ENCODE measurements around the gene FICD. TPM values are rescaled to one million over a fixed set of nuclear protein-coding genes. Genes with fewer than 3 reads are reported as not detected.
A peak's percentile ranks its signal among the peaks of the same experiment; 100 is the strongest.

FICD gene
- total and polyA plus RNA-seq, 9 of the 15 experiments (the other 6 are each of a cell fraction or from before 2014, with no cell fraction given): 0.88 to 4.5 (median 1.9) TPM

- no peak for TF ChIP-seq TOE1 (IDR thresholded peaks at IDR 0.05; ENCODE audit: borderline replicate concordance)
- 0 out of 2 replicates have a peak, but pooled peaks have one; percentile 56 for TF ChIP-seq TOE1 (CRISPR knock-in tag; IDR thresholded peaks at IDR 0.05; ENCODE audit: borderline replicate concordance, low read depth)
- TF ChIP-seq FOXA3 (CRISPR knock-in tag; conservative IDR thresholded peaks at IDR 0.05 in 1 of 2, IDR thresholded peaks at IDR 0.05 in 1 of 2): 0 out of 4 replicates have a peak, but pooled peaks of 1 of the 2 experiments have one; percentile 15
- TF ChIP-seq RBBP5 (IDR thresholded peaks at IDR 0.05; ENCODE audit: borderline replicate concordance, insufficient read depth, low read length, poor library complexity, severe bottlenecking): peak; percentile 24
- TF ChIP-seq PKNOX1 (IDR thresholded peaks at IDR 0.05): peak; percentile 99
- peak; percentile 56; the same call in 1 of the 2 replicates for TF ChIP-seq MYC (IDR thresholded peaks at IDR 0.05; ENCODE audit: low read depth, low read length)
- TF ChIP-seq MYC (CRISPR knock-in tag; IDR thresholded peaks at IDR 0.05; ENCODE audit: borderline replicate concordance, low read depth): no peak; the same call in 1 of the 2 replicates
- peak; percentile 94 for TF ChIP-seq CREM (IDR thresholded peaks at IDR 0.05; ENCODE audit: low read depth)
- no peak for TF ChIP-seq ZNF717 (CRISPR knock-in tag; IDR thresholded peaks at IDR 0.05)
- peak; percentile 41; the same call in 1 of the 2 replicates for TF ChIP-seq HCFC1 (IDR thresholded peaks at IDR 0.05; ENCODE audit: low read depth, low read length)
- peak; percentile 42; the same call in 1 of the 2 replicates for TF ChIP-seq FOXK1 (CRISPR knock-in tag; IDR thresholded peaks at IDR 0.05; ENCODE audit: borderline replicate concordance)
- TF ChIP-seq PHF8 (IDR thresholded peaks at IDR 0.05; ENCODE audit: borderline replicate concordance, low read length): peak; percentile 91; the same call in 1 of the 2 replicates
- peak; percentile 92 for TF ChIP-seq E2F1 (CRISPR knock-in tag; IDR thresholded peaks at IDR 0.05)
- peak; percentile 1 for TF ChIP-seq CCNT2 (IDR thresholded peaks at IDR 0.05; ENCODE audit: borderline replicate concordance, extremely low read depth, insufficient read length, low read depth, low read length)
- TF ChIP-seq MXD1 (CRISPR knock-in tag; IDR thresholded peaks at IDR 0.05; ENCODE audit: borderline replicate concordance, poor library complexity, severe bottlenecking): no peak
- TF ChIP-seq PHF20 (IDR thresholded peaks at IDR 0.05; ENCODE audit: partially characterized antibody): peak; percentile 71
- peak; percentile 95 for TF ChIP-seq ELF2 (CRISPR knock-in tag; IDR thresholded peaks at IDR 0.05)
- TF ChIP-seq ZNF324 (CRISPR knock-in tag; IDR thresholded peaks at IDR 0.05): no peak
- 0 out of 2 replicates have a peak, but pooled peaks have one; percentile 28 for TF ChIP-seq PHB (CRISPR knock-in tag; IDR thresholded peaks at IDR 0.05)
- TF ChIP-seq MTA3 (IDR thresholded peaks at IDR 0.05; ENCODE audit: borderline replicate concordance): peak; percentile 82; the same call in 1 of the 2 replicates
- peak; percentile 78 for TF ChIP-seq CHD2 (IDR thresholded peaks at IDR 0.05; ENCODE audit: low read depth, low read length)
- TF ChIP-seq ASH1L (IDR thresholded peaks at IDR 0.05; ENCODE audit: borderline replicate concordance, low read depth, partially characterized antibody): peak; percentile 92
- peak; percentile 73; the same call in 1 of the 2 replicates for TF ChIP-seq ATF7 (IDR thresholded peaks at IDR 0.05)
- TF ChIP-seq YY1 (IDR thresholded peaks at IDR 0.05; ENCODE audit: borderline replicate concordance in 1 of 3, control insufficient read depth in 1 of 3, extremely low read depth in 1 of 3, insufficient read depth in 3 of 3, insufficient read length in 1 of 3, insufficient replicate concordance in 2 of 3, low read depth in 1 of 3, low read length in 2 of 3): peak in 1 of 3 experiments; percentile 25
Observed at GRCh38 chr12:108514973-108515814, at the start of gene FICD (continued).

Data from K562 (cell line).